A549 treated with Hydrocortisone at 1 μM for 4 hours (cell line): Measurements from ENCODE around the gene CXCL10. TPM values are rescaled to one million over a fixed set of nuclear protein-coding genes. Genes with fewer than 3 reads are reported as not detected.

Experiments used
- total RNA-seq: library from RNA; stranded (reverse); fragments of 200-300 nt; extraction: Qiagen RNA extraction; gene quantifications from 5 replicates; pipeline ENCODE4 v1.2.3, GENCODE V29; 2022

CXCL10 gene
- 0.12 to 0.20 TPM (median 0.12 TPM) in 3 of 5 replicates, not detected in the others for total RNA-seq

GRCh38 chr4:76023389-76023788, at the start of gene CXCL10:
TSS of gene CXCL10 (minus strand) at chr4:76023497. CDS start at chr4:76023431, 66 bp downstream.

GRCh38 chr4:76035799-76036380, 12.6 kb upstream of the CXCL10 start, which contains the start of gene CXCL11:
TSS of gene CXCL11 (minus strand) at chr4:76036070. CDS start at chr4:76035987, 83 bp downstream.

GRCh38 chr4:76007089-76007862, 16.0 kb downstream of the CXCL10 start, which contains the start of gene CXCL9:
TSS of gene CXCL9 (minus strand) at chr4:76007509. CDS start at chr4:76007449, 60 bp downstream.

Other genes starting within 250 kb of the CXCL10 start
- gene PPEF2, start 121.0 kb downstream of the CXCL10 start, total RNA-seq, result not detected in 5 replicates
- gene NAAA, start 82.5 kb downstream of the CXCL10 start, total RNA-seq, result 21.5 to 24.0 TPM (median 23.6 TPM) in 5 replicates
- 14.1 to 19.7 TPM (median 14.8 TPM) in 5 replicates for gene SDAD1, start 32.6 kb downstream of the CXCL10 start, total RNA-seq
- gene CXCL9, start 16.0 kb downstream of the CXCL10 start, total RNA-seq, result not detected in 5 replicates
- 0.10 to 0.33 TPM (median 0.21 TPM) in 5 replicates for gene CXCL11, start 12.6 kb upstream of the CXCL10 start, total RNA-seq
- not detected in 5 replicates for gene ART3, start 51.2 kb upstream of the CXCL10 start, total RNA-seq
- 23.3 to 37.6 TPM (median 27.2 TPM) in 5 replicates for gene NUP54, start 124.9 kb upstream of the CXCL10 start, total RNA-seq
- gene SCARB2, start 190.3 kb upstream of the CXCL10 start, total RNA-seq, result 43.5 to 60.2 TPM (median 53.8 TPM) in 5 replicates
- gene FAM47E, start 228.2 kb upstream of the CXCL10 start, total RNA-seq, result 0.27 to 0.37 TPM (median 0.33 TPM) in 4 of 5 replicates, not detected in the other